ENCODE results near the gene LRRC4C. TPM values are rescaled to one million over a fixed set of nuclear protein-coding genes. Genes with fewer than 3 reads are reported as not detected.

The LRRC4C gene
- total RNA-seq, 1 experiment from 2014 or later: not detected

- Mint-ChIP-seq H3K4me1 (ENCODE audit: low read depth, unreplicated experiment) (no peaks in the 10 kb centered on the region), H3K4me3 (ENCODE audit: low read depth, unreplicated experiment) (no peak overlapping the region), H3K9me3 (ENCODE audit: low read depth, unreplicated experiment) (peaks cover 10% of the 10 kb centered on the region), H3K27ac (ENCODE audit: unreplicated experiment) (no peak overlapping the region), H3K27me3 (ENCODE audit: unreplicated experiment) (no peaks in the 10 kb centered on the region), H3K36me3 (ENCODE audit: insufficient read depth, unreplicated experiment) (no peaks in the 10 kb centered on the region)
- TF ChIP-seq CTCF (IDR thresholded peaks at IDR 0.05; ENCODE audit: unreplicated experiment): no peak
- CTCF ChIA-PET: no interaction called here
- no TSS peak for BruUV-seq (replicated peaks)
- intact Hi-C loops (cut with micrococcal nuclease; ENCODE audit: unreplicated experiment): no loop called here
- DNase-seq: no peak
Observed at GRCh38 chr11:40323241-40323640, 1136.2 kb downstream of the LRRC4C start.

GRCh38 chr11:40321537-40321936, 1137.9 kb downstream of the LRRC4C start:
- H3K4me3 Mint-ChIP-seq (ENCODE audit: low read depth, unreplicated experiment): no peak overlapping the region
- H3K36me3 Mint-ChIP-seq (ENCODE audit: insufficient read depth, unreplicated experiment): no peaks in the 10 kb centered on the region
- intact Hi-C loops (cut with micrococcal nuclease; ENCODE audit: unreplicated experiment): no loop called here
- H3K27me3 Mint-ChIP-seq (ENCODE audit: unreplicated experiment): no peaks in the 10 kb centered on the region
- TF ChIP-seq CTCF (IDR thresholded peaks at IDR 0.05; ENCODE audit: unreplicated experiment): no peak
- H3K4me1 Mint-ChIP-seq (ENCODE audit: low read depth, unreplicated experiment): no peaks in the 10 kb centered on the region
- DNase-seq: no peak
- H3K9me3 Mint-ChIP-seq (ENCODE audit: low read depth, unreplicated experiment): peaks cover 7% of the 10 kb centered on the region
- CTCF ChIA-PET: no interaction called here
- BruUV-seq (replicated peaks): no TSS peak
- no peak overlapping the region for H3K27ac Mint-ChIP-seq (ENCODE audit: unreplicated experiment)

GRCh38 chr11:40316171-40316570, 1143.3 kb downstream of the LRRC4C start:
- no TSS peak for BruUV-seq (replicated peaks)
- no peak for DNase-seq
- Mint-ChIP-seq H3K4me1 (ENCODE audit: low read depth, unreplicated experiment) (no peaks in the 10 kb centered on the region), H3K27me3 (ENCODE audit: unreplicated experiment) (no peaks in the 10 kb centered on the region), H3K27ac (ENCODE audit: unreplicated experiment) (no peak overlapping the region), H3K36me3 (ENCODE audit: insufficient read depth, unreplicated experiment) (no peaks in the 10 kb centered on the region), H3K4me3 (ENCODE audit: low read depth, unreplicated experiment) (no peak overlapping the region), H3K9me3 (ENCODE audit: low read depth, unreplicated experiment) (peaks cover 5% of the 10 kb centered on the region)
- intact Hi-C loops (cut with micrococcal nuclease; ENCODE audit: unreplicated experiment): no loop called here
- CTCF ChIA-PET: no interaction called here
- no peak for TF ChIP-seq CTCF (IDR thresholded peaks at IDR 0.05; ENCODE audit: unreplicated experiment)

- Mint-ChIP-seq H3K4me3 (ENCODE audit: low read depth, unreplicated experiment) (no peak overlapping the region), H3K4me1 (ENCODE audit: low read depth, unreplicated experiment) (no peaks in the 10 kb centered on the region), H3K36me3 (ENCODE audit: insufficient read depth, unreplicated experiment) (no peaks in the 10 kb centered on the region), H3K9me3 (ENCODE audit: low read depth, unreplicated experiment) (peaks cover 7% of the 10 kb centered on the region), H3K27me3 (ENCODE audit: unreplicated experiment) (no peaks in the 10 kb centered on the region), H3K27ac (ENCODE audit: unreplicated experiment) (no peak overlapping the region)
- no peak for DNase-seq
- no peak for TF ChIP-seq CTCF (IDR thresholded peaks at IDR 0.05; ENCODE audit: unreplicated experiment)
- CTCF ChIA-PET: no interaction called here
- intact Hi-C loops (cut with micrococcal nuclease; ENCODE audit: unreplicated experiment): no loop called here
- BruUV-seq (replicated peaks): no TSS peak
Observed at GRCh38 chr11:40315122-40315521, 1144.3 kb downstream of the LRRC4C start.

- H3K4me3 Mint-ChIP-seq (ENCODE audit: low read depth, unreplicated experiment): no peak overlapping the region
- no peaks in the 10 kb centered on the region for H3K36me3 Mint-ChIP-seq (ENCODE audit: insufficient read depth, unreplicated experiment)
- H3K27ac Mint-ChIP-seq (ENCODE audit: unreplicated experiment): no peak overlapping the region
- no peak for TF ChIP-seq CTCF (IDR thresholded peaks at IDR 0.05; ENCODE audit: unreplicated experiment)
- DNase-seq: no peak
- H3K9me3 Mint-ChIP-seq (ENCODE audit: low read depth, unreplicated experiment): peaks cover 7% of the 10 kb centered on the region
- no TSS peak for BruUV-seq (replicated peaks)
- no peaks in the 10 kb centered on the region for H3K27me3 Mint-ChIP-seq (ENCODE audit: unreplicated experiment)
- no peaks in the 10 kb centered on the region for H3K4me1 Mint-ChIP-seq (ENCODE audit: low read depth, unreplicated experiment)
- CTCF ChIA-PET: no interaction called here
- intact Hi-C loops (cut with micrococcal nuclease; ENCODE audit: unreplicated experiment): no loop called here
Observed at GRCh38 chr11:40314327-40314726, 1145.1 kb downstream of the LRRC4C start.
